Pancreas (tissue), 10 donors: ENCODE measurements around the gene SPOCK1. TPM values are rescaled to one million over a fixed set of nuclear protein-coding genes. Genes with fewer than 3 reads are reported as not detected.

Source experiments
- ATAC-seq, 4 donors: fragments of 200-7000 bp; cut with Tn5 transposase; one replicate each; pipeline versions ENCODE4 v1.8.0 to v1.9.1; 2020; ENCODE audit warnings: mild to moderate bottlenecking in 4 of 4, moderate library complexity in 4 of 4
- DNase-seq, 6 donors: peaks; one replicate each; pipeline ENCODE4 v3.0.0-alpha.2; 2020
- FAIRE-seq: peaks from 2 replicates; lab custom pipeline; 2012; peaks lifted over from hg19 to GRCh38; lab: Jason Lieb, UNC
- H3K27ac ChIP-seq, 4 donors: fragments of 200-600 bp; sonication (generic); 1 replicate in 3 of 4; 2 replicates in 1 of 4; pipeline versions ENCODE4 v1.5.0 to v1.8.0; 2020
- H3K27me3 ChIP-seq, 4 donors: fragments of 200-600 bp; one replicate each; pipeline ENCODE4 v1.8.0; 2021
- H3K36me3 ChIP-seq, 3 donors: fragments of 200-600 bp; sonication (generic) in 1 of 3; one replicate each; pipeline versions ENCODE4 v1.5.0 to v1.8.0; 2020 to 2021
- H3K4me1 ChIP-seq, 3 donors: fragments of 200-600 bp; one replicate each; pipeline ENCODE4 v1.8.0; 2021
- H3K4me3 ChIP-seq, 4 donors: fragments of 200-600 bp; sonication (generic) in 2 of 4; one replicate each; pipeline versions ENCODE4 v1.5.0 to v1.8.0; 2020 to 2021
- H3K9me3 ChIP-seq, 4 donors: fragments of 200-600 bp; one replicate each; pipeline ENCODE4 v1.8.0; 2021
- CTCF ChIP-seq, 4 donors: fragments of 200-600 bp; sonication (generic) in 3 of 4; IDR thresholded peaks; one replicate each; pipeline versions ENCODE4 v1.5.0 to v1.8.0; 2021; ENCODE audit warnings: antibody characterized with exemption in 4 of 4
- WGBS, 2 donors: extraction: QIAGEN DNeasy Blood & Tissue Kit; methylation state at CpG; one replicate each; pipeline ENCODE4 v1.1.7; 2013; 5-methylcytosine and 5-hydroxymethylcytosine counted together
- intact Hi-C, 3 donors: fragments of 100-400 bp; cut with DNase I; formaldehyde crosslinking; loops; one replicate each; pipeline versions ENCODE4 v1.11.1 to v1.14.2; 2022
- polyA plus RNA-seq, 2 donors: library from polyadenylated mRNA; stranded (reverse); fragments of 200-250 nt; gene quantifications; one replicate each; pipeline ENCODE4 v1.2.3, GENCODE V29; 2013
- total RNA-seq, 6 donors: library from RNA; stranded (reverse); fragmentation: NEBNext Ultra II Directional in 4 of 6; extraction: Animal tissue kit (Norgen Biotek cat#: 25700) in 4 of 6; gene quantifications; one replicate each; pipeline versions ENCODE4 v1.2.1 to v1.2.4, GENCODE V29; 2021 to 2023
- donor health status: healthy with polysubstance abuse.
- donor health status: DM: no; HTN: no; CAD: no; lungs with moderate emphysema.
- donor health status: DM: no; HTN: no; CAD: no.
- donor health status: control.
- donor health status: control.
- donor health status: Bipolar disorder and iron deficiency.
- donor health status: DM: yes; HTN: yes; CAD: no.
- donor health status: DM: no; HTN: no; CAD: no.
- donor health status: DM: no; HTN: no; CAD: no.
- donor health status: DM: yes; HTN: yes; CAD: no.

SPOCK1 gene
- total and polyA plus RNA-seq, 8 donors: 1.7 to 16.5 (median 5.3) TPM

- no peak for TF ChIP-seq CTCF (IDR thresholded peaks at IDR 0.05)
- Histone ChIP-seq H3K27ac (no peak overlapping the region), H3K36me3 (no peaks in the 10 kb centered on the region), H3K4me1 (no peaks in the 10 kb centered on the region), H3K27me3 (peaks cover 0 to 5% (median 0%) of the 10 kb centered on the region in 4 donors), H3K4me3 (no peak overlapping the region), H3K9me3 (no peaks in the 10 kb centered on the region)
- intact Hi-C loops: no loop called here
- no peak for FAIRE-seq
- no peak for ATAC-seq
- 63 to 71% methylated on average over 3 of the region's 3 CpGs for WGBS, 2 donors
- no peak for DNase-seq
These were observed 22.1 kb upstream of the SPOCK1 start for GRCh38 chr5:137521246-137521645.

GRCh38 chr5:137516961-137517360 lies 17.8 kb upstream of the SPOCK1 start:
- H3K9me3 ChIP-seq: no peaks in the 10 kb centered on the region
- WGBS, 2 donors: 59 to 75% methylated on average over 5 of the region's 5 CpGs
- no peak for DNase-seq
- H3K4me1 ChIP-seq: no peaks in the 10 kb centered on the region
- no peak for FAIRE-seq
- no peak for ATAC-seq
- no peak overlapping the region for H3K27ac ChIP-seq
- no peak overlapping the region for H3K4me3 ChIP-seq
- peaks cover 0 to 5% (median 0%) of the 10 kb centered on the region in 4 donors for H3K27me3 ChIP-seq
- intact Hi-C loops: no loop called here
- no peak for TF ChIP-seq CTCF (IDR thresholded peaks at IDR 0.05)
- H3K36me3 ChIP-seq: no peaks in the 10 kb centered on the region

DNA sequence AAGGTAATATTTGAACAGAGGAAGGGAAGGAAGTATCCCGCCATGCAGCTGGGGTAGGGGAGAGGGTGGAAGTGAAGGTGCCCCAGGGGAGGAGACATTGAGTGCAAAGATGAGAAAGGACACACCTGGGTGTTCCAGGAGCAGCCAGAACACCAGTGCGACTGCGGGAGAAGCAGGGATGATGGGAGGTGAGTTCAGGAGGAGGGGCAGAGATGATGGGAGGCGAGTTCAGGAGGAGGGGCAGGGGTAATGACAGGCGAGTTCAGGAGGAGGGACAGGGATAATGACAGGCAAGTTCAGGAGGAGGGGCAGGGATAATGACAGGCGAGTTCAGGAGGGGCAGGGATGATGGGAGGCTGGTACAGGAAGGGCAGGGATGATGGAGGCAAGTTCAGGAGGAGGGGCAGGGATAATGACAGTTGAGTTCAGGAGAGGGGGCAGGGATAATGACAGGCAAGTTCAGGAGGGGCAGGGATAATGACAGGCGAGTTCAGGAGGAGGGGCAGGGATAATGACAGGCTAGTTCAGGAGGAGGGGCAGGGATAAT lies 17.2 kb upstream of the SPOCK1 start:
- TF ChIP-seq CTCF (IDR thresholded peaks at IDR 0.05): no peak
- no peak for DNase-seq
- Histone ChIP-seq H3K27ac (no peak overlapping the region), H3K9me3 (no peaks in the 10 kb centered on the region), H3K4me1 (no peaks in the 10 kb centered on the region), H3K4me3 (no peak overlapping the region), H3K27me3 (peaks cover 0 to 7% (median 0%) of the 10 kb centered on the region in 4 donors), H3K36me3 (no peaks in the 10 kb centered on the region)
- FAIRE-seq: no peak
- WGBS, 2 donors: 10% methylated on average over 7 of the region's 7 CpGs
- ATAC-seq: no peak
- intact Hi-C loops: no loop called here

- 52 to 58% methylated on average over 5 of the region's 5 CpGs for WGBS, 2 donors
These were observed 16.1 kb upstream of the SPOCK1 start for GRCh38 chr5:137515238-137515637.

More at GRCh38 chr5:137515238-137515637, 16.1 kb upstream of the SPOCK1 start:
- intact Hi-C loops: no loop called here
- DNase-seq: no peak
- TF ChIP-seq CTCF (IDR thresholded peaks at IDR 0.05): no peak
- no peaks in the 10 kb centered on the region for H3K4me1 ChIP-seq
- H3K9me3 ChIP-seq: no peaks in the 10 kb centered on the region
- ATAC-seq: no peak
- no peaks in the 10 kb centered on the region for H3K36me3 ChIP-seq
- H3K27ac ChIP-seq: no peak overlapping the region
- H3K4me3 ChIP-seq: no peak overlapping the region
- peaks cover 0 to 7% (median 0%) of the 10 kb centered on the region in 4 donors for H3K27me3 ChIP-seq
- FAIRE-seq: no peak
